ENCODE data around the gene PRKCB. TPM values are rescaled to one million over a fixed set of nuclear protein-coding genes. Genes with fewer than 3 reads are reported as not detected.

Gene PRKCB
- total RNA-seq, 1 experiment from 2014 or later, result 0.89 TPM

- ATAC-seq (no peak), DNase-seq (ENCODE audit: low read depth, low spot score) (no peak)
- Histone ChIP-seq H3K4me3 (replicated peaks in 1 of 2; ENCODE audit: low read depth in 1 of 2, low read length in 2 of 2) (no peak overlapping the region), H3K9ac (ENCODE audit: low read length) (no peak overlapping the region), H3K4me1 (ENCODE audit: control insufficient read depth in 1 of 2, insufficient read depth in 2 of 2, low read length in 2 of 2) (no peaks in the 10 kb centered on the region), H3K79me2 (ENCODE audit: insufficient read depth, low read length) (no peaks in the 10 kb centered on the region), H3K27ac (ENCODE audit: low read depth, low read length) (no peak overlapping the region), H3K4me2 (ENCODE audit: low read length) (no peak overlapping the region), H3K27me3 (ENCODE audit: insufficient read depth, low read length) (0 out of 2 replicates have a peak, but pooled peaks cover 9% of the 10 kb centered on the region), H4K20me1 (ENCODE audit: insufficient read depth) (no peaks in the 10 kb centered on the region), H2AFZ (ENCODE audit: low read depth, low read length, poor library complexity, severe bottlenecking) (no peak overlapping the region), H3K9me3 (ENCODE audit: control insufficient read depth in 1 of 2, insufficient read depth in 1 of 2, low read depth in 1 of 2, low read length in 2 of 2) (peaks cover 6 to 12% of the 10 kb centered on the region in 2 experiments; a peak in 2 of 4 replicates), H3K36me3 (ENCODE audit: control insufficient read depth in 1 of 2, insufficient read depth in 2 of 2, low read length in 2 of 2) (no peaks in the 10 kb centered on the region), H3K9me2 (ENCODE audit: insufficient read depth) (no peaks in the 10 kb centered on the region)
- ChIA-PET POLR2A (no interaction called here), CTCF (no interaction called here), RAD21 (ENCODE audit: low non-redundant PET in 1 of 2, low total read pairs in 2 of 2, uncharacterized antibody in 2 of 2, unreplicated experiment in 2 of 2) (no interaction called here)
- intact Hi-C loops (cut with micrococcal nuclease), result no loop called here
- no TSS peak for BruUV-seq (replicated peaks)
- TF ChIP-seq SRF (IDR thresholded peaks at IDR 0.05; ENCODE audit: low read depth) (no peak), EZH2 (IDR thresholded peaks at IDR 0.05) (no peak), ZFX (IDR thresholded peaks at IDR 0.05) (no peak), FOSL1 (IDR thresholded peaks at IDR 0.05; ENCODE audit: low read depth) (no peak), EZH2phosphoT487 (IDR thresholded peaks at IDR 0.05; ENCODE audit: borderline replicate concordance) (no peak), CEBPB (IDR thresholded peaks at IDR 0.05; ENCODE audit: low read depth) (no peak), EGR1 (IDR thresholded peaks at IDR 0.05; ENCODE audit: low read depth) (no peak)
- TF ChIP-seq, protein P1, sequence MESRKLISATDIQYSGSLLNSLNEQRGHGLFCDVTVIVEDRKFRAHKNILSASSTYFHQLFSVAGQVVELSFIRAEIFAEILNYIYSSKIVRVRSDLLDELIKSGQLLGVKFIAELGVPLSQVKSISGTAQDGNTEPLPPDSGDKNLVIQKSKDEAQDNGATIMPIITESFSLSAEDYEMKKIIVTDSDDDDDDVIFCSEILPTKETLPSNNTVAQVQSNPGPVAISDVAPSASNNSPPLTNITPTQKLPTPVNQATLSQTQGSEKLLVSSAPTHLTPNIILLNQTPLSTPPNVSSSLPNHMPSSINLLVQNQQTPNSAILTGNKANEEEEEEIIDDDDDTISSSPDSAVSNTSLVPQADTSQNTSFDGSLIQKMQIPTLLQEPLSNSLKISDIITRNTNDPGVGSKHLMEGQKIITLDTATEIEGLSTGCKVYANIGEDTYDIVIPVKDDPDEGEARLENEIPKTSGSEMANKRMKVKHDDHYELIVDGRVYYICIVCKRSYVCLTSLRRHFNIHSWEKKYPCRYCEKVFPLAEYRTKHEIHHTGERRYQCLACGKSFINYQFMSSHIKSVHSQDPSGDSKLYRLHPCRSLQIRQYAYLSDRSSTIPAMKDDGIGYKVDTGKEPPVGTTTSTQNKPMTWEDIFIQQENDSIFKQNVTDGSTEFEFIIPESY (IDR thresholded peaks at IDR 0.05; ENCODE audit: extremely low read depth, insufficient replicate concordance, low read length), result no peak
- TF ChIP-seq, protein P2, sequence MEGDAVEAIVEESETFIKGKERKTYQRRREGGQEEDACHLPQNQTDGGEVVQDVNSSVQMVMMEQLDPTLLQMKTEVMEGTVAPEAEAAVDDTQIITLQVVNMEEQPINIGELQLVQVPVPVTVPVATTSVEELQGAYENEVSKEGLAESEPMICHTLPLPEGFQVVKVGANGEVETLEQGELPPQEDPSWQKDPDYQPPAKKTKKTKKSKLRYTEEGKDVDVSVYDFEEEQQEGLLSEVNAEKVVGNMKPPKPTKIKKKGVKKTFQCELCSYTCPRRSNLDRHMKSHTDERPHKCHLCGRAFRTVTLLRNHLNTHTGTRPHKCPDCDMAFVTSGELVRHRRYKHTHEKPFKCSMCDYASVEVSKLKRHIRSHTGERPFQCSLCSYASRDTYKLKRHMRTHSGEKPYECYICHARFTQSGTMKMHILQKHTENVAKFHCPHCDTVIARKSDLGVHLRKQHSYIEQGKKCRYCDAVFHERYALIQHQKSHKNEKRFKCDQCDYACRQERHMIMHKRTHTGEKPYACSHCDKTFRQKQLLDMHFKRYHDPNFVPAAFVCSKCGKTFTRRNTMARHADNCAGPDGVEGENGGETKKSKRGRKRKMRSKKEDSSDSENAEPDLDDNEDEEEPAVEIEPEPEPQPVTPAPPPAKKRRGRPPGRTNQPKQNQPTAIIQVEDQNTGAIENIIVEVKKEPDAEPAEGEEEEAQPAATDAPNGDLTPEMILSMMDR (IDR thresholded peaks at IDR 0.05 in 2 of 3, conservative IDR thresholded peaks at IDR 0.05 in 1 of 3; ENCODE audit: borderline replicate concordance in 1 of 3, insufficient read depth in 1 of 3, low read depth in 2 of 3, low read length in 2 of 3), result no peak
Observed at GRCh38 chr16:23826528-23827045, 9.2 kb upstream of the PRKCB start.

All from HCT116 (cell line).